ENCODE measurements around the gene MYOZ3.

MYOZ3 gene

GRCh38 chr5:150632305-150633160 is 28.5 kb upstream of the MYOZ3 start:
- no peak for DNase-seq (ENCODE audit: low spot score)
- no peak for TF ChIP-seq CTCF (IDR thresholded peaks at IDR 0.05; ENCODE audit: borderline replicate concordance, control extremely low read depth, extremely low read depth, insufficient read depth, missing control alignments)
- in situ Hi-C loops (cut with MboI; ENCODE audit: low sequenced_read_pairs, unreplicated experiment): no loop called here

GRCh38 chr5:150633429-150633828 is 27.6 kb upstream of the MYOZ3 start:
- TF ChIP-seq CTCF (IDR thresholded peaks at IDR 0.05; ENCODE audit: borderline replicate concordance, control extremely low read depth, extremely low read depth, insufficient read depth, missing control alignments): no peak
- DNase-seq (ENCODE audit: low spot score): no peak
- in situ Hi-C loops (cut with MboI; ENCODE audit: low sequenced_read_pairs, unreplicated experiment): no loop called here

- no peak for DNase-seq (ENCODE audit: low spot score)
- in situ Hi-C loops (cut with MboI; ENCODE audit: low sequenced_read_pairs, unreplicated experiment): no loop called here
Observed at GRCh38 chr5:150636391-150637244, 24.4 kb upstream of the MYOZ3 start.

GRCh38 chr5:150637245-150638052 is 23.6 kb upstream of the MYOZ3 start:
- DNase-seq (ENCODE audit: low spot score): no peak
- in situ Hi-C loops (cut with MboI; ENCODE audit: low sequenced_read_pairs, unreplicated experiment): no loop called here
- no peak for TF ChIP-seq CTCF (IDR thresholded peaks at IDR 0.05; ENCODE audit: borderline replicate concordance, control extremely low read depth, extremely low read depth, insufficient read depth, missing control alignments)

More at GRCh38 chr5:150636391-150637244, 24.4 kb upstream of the MYOZ3 start:
- TF ChIP-seq CTCF (IDR thresholded peaks at IDR 0.05; ENCODE audit: borderline replicate concordance, control extremely low read depth, extremely low read depth, insufficient read depth, missing control alignments): no peak

- in situ Hi-C loops (cut with MboI; ENCODE audit: low sequenced_read_pairs, unreplicated experiment): no loop called here
- no peak for TF ChIP-seq CTCF (IDR thresholded peaks at IDR 0.05; ENCODE audit: borderline replicate concordance, control extremely low read depth, extremely low read depth, insufficient read depth, missing control alignments)
- DNase-seq (ENCODE audit: low spot score): no peak
Observed at GRCh38 chr5:150638053-150638444, 23.0 kb upstream of the MYOZ3 start.

Measured in GM13976 (cell line).